Endothelial cell of umbilical vein (primary cell): ENCODE data around the gene TENM4.

Experiments used
- EZH2 ChIP-seq: IDR thresholded peaks from 2 replicates; pipeline ENCODE4 v1.6.1; 2012; ENCODE audit warnings: borderline replicate concordance, low read depth, mild to moderate bottlenecking, moderate library complexity, low read length, inconsistent platforms; ENCODE audit not compliant: severe bottlenecking
- JUN ChIP-seq: IDR thresholded peaks from 2 replicates; pipeline ENCODE4 v1.6.1; 2011; ENCODE audit warnings: borderline replicate concordance, low read depth; ENCODE audit not compliant: insufficient read length, insufficient read depth
- MAX ChIP-seq: IDR thresholded peaks from 2 replicates; pipeline ENCODE4 v1.6.1; 2011; ENCODE audit not compliant: insufficient read depth, insufficient read length
- MYC ChIP-seq: IDR thresholded peaks from one replicate; pipeline ENCODE4 v1.6.1; 2011; ENCODE audit warnings: mild to moderate bottlenecking, low read depth, low read length
- POLR2A ChIP-seq: IDR thresholded peaks from 2 replicates; pipeline ENCODE4 v1.6.1; 2012; ENCODE audit warnings: low read depth, mild to moderate bottlenecking, control low read depth, low read length
- POLR2AphosphoS5 ChIP-seq: IDR thresholded peaks from 2 replicates; pipeline ENCODE4 v1.6.1; 2012; ENCODE audit warnings: low read depth, mild to moderate bottlenecking, control low read depth, low read length, moderate library complexity; ENCODE audit not compliant: insufficient read depth
- TF ChIP-seq, protein P1 (sequence below), 2 donors: IDR thresholded peaks; 1 replicate in 1 of 2; 2 replicates in 1 of 2; pipeline ENCODE4 v1.5.1; 2011; ENCODE audit warnings: low read length in 2 of 2, mild to moderate bottlenecking in 2 of 2, moderate library complexity in 2 of 2, control low read depth in 1 of 2, inconsistent platforms in 1 of 2, low read depth in 1 of 2; ENCODE audit not compliant: insufficient read depth in 1 of 2; ENCODE audit errors: extremely low read depth in 1 of 2

DNA sequence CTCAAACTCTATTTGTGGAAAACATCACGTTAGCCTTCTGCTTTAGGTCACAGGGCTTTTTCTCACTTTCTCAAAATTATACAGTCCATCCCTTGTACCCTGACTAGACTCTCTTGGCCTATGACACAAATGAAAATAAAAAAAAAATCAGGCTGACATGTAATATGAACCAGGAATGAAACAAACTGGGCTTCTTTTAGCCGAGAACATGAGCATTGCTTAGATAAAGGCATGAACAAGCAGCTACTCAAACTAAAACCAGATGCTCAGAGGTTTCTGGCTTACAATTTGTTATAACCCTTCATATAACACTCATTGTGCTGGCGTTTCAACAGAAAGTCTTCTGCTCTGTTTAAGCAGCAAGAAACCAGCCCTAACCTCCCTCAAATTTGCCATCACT, 600.6 kb downstream of the TENM4 start:
- TF ChIP-seq MYC (no peak), EZH2 (no peak), JUN (no peak), POLR2A (no peak), MAX (no peak), POLR2AphosphoS5 (no peak)
- TF ChIP-seq, protein P1, sequence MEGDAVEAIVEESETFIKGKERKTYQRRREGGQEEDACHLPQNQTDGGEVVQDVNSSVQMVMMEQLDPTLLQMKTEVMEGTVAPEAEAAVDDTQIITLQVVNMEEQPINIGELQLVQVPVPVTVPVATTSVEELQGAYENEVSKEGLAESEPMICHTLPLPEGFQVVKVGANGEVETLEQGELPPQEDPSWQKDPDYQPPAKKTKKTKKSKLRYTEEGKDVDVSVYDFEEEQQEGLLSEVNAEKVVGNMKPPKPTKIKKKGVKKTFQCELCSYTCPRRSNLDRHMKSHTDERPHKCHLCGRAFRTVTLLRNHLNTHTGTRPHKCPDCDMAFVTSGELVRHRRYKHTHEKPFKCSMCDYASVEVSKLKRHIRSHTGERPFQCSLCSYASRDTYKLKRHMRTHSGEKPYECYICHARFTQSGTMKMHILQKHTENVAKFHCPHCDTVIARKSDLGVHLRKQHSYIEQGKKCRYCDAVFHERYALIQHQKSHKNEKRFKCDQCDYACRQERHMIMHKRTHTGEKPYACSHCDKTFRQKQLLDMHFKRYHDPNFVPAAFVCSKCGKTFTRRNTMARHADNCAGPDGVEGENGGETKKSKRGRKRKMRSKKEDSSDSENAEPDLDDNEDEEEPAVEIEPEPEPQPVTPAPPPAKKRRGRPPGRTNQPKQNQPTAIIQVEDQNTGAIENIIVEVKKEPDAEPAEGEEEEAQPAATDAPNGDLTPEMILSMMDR (IDR thresholded peaks at IDR 0.05; ENCODE audit: extremely low read depth in 1 of 2, insufficient read depth in 1 of 2, low read depth in 1 of 2, low read length in 2 of 2): no peak
